ENCODE data around the gene CENPS.

The CENPS gene

GRCh38 chr1:10398734-10399443 lies 31.3 kb upstream of the CENPS start, which contains the start of gene PGD:
Gene PGD (plus strand): TSS chr1:10399064. CDS start chr1:10399118, 54 bp downstream.
- ChIA-PET CTCF (interaction anchor here (0.6 to 4.6 kb wide), 7 partner anchors 10 to 95 kb away, joined by 3 to 25 read pairs (median 7); partner anchors contain the start of gene CENPS), POLR2A (interaction anchor here (0.6 to 2.7 kb wide), 5 partner anchors 11 to 137 kb away, joined by 3 to 23 read pairs (median 3); no protein-coding TSS in a partner anchor)
- peak; percentile 85 for DNase-seq (ENCODE audit: low read depth, low spot score)
- H3K4me3 ChIP-seq (ENCODE audit: low read depth, low read length): peak within 1 kb of the TSS; percentile 90
- TF ChIP-seq, protein P1, sequence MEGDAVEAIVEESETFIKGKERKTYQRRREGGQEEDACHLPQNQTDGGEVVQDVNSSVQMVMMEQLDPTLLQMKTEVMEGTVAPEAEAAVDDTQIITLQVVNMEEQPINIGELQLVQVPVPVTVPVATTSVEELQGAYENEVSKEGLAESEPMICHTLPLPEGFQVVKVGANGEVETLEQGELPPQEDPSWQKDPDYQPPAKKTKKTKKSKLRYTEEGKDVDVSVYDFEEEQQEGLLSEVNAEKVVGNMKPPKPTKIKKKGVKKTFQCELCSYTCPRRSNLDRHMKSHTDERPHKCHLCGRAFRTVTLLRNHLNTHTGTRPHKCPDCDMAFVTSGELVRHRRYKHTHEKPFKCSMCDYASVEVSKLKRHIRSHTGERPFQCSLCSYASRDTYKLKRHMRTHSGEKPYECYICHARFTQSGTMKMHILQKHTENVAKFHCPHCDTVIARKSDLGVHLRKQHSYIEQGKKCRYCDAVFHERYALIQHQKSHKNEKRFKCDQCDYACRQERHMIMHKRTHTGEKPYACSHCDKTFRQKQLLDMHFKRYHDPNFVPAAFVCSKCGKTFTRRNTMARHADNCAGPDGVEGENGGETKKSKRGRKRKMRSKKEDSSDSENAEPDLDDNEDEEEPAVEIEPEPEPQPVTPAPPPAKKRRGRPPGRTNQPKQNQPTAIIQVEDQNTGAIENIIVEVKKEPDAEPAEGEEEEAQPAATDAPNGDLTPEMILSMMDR (IDR thresholded peaks at IDR 0.05; ENCODE audit: insufficient read depth, low read length, missing control alignments): peak; percentile 2

- peak overlapping the region; percentile 90 for H3K4me3 ChIP-seq (ENCODE audit: low read depth, low read length)
- TF ChIP-seq, protein P1 (IDR thresholded peaks at IDR 0.05; ENCODE audit: insufficient read depth, low read length, missing control alignments): no peak
- POLR2A ChIA-PET: interaction anchor here (1.0 to 2.7 kb wide), 4 partner anchors 12 to 52 kb away, joined by 3 to 23 read pairs (median 3); no protein-coding TSS in a partner anchor
- CTCF ChIA-PET: interaction anchor here (1.1 to 4.6 kb wide), 8 partner anchors 9 to 95 kb away, joined by 3 to 25 read pairs (median 9); partner anchors contain the start of gene CENPS
- no peak for DNase-seq (ENCODE audit: low read depth, low spot score)
Measured at GRCh38 chr1:10399444-10399941, 30.7 kb upstream of the CENPS start.

GRCh38 chr1:10400013-10400412 lies 30.2 kb upstream of the CENPS start:
- POLR2A ChIA-PET: interaction anchor here (1.0 to 2.7 kb wide), 2 partner anchors 12 to 37 kb away, joined by 3 to 23 read pairs; no protein-coding TSS in a partner anchor
- no peak for DNase-seq (ENCODE audit: low read depth, low spot score)
- CTCF ChIA-PET: interaction anchor here (0.7 to 4.6 kb wide), 9 partner anchors 9 to 94 kb away, joined by 3 to 25 read pairs (median 7); partner anchors contain the start of gene CENPS
- peak overlapping the region; percentile 90 for H3K4me3 ChIP-seq (ENCODE audit: low read depth, low read length)
- TF ChIP-seq, protein P1 (IDR thresholded peaks at IDR 0.05; ENCODE audit: insufficient read depth, low read length, missing control alignments): no peak

DNA sequence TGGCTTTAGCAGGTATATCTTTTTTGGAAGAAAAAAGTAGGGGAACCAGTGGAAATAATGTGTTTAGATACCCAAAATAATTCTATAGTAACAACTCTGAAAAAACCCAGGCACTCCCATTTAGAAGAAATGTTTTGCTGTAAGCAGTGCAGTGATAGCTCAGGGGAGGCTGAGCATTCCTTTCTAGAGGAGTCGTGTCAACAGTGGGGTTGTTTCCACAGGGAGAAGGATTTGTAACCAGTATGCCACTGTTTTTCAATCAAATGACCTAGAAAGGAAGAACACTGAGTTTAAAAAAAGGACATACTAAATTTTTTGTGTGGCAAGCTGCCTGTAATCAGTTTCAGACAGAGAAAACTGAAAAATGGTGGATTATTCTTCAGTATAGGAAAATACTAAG lies 29.0 kb upstream of the CENPS start:
- no peak for DNase-seq (ENCODE audit: low read depth, low spot score)
- POLR2A ChIA-PET: interaction anchor here (0.5 kb wide), 1 partner anchor 14 kb away, joined by 4 read pairs; no protein-coding TSS in a partner anchor
- CTCF ChIA-PET: interaction anchor here (1.0 to 4.6 kb wide), 5 partner anchors 7 to 35 kb away, joined by 3 to 25 read pairs (median 18); partner anchors contain the start of gene CENPS
- no peak overlapping the region; the same call in 1 of the 2 replicates for H3K4me3 ChIP-seq (ENCODE audit: low read depth, low read length)
- TF ChIP-seq, protein P1 (IDR thresholded peaks at IDR 0.05; ENCODE audit: insufficient read depth, low read length, missing control alignments): no peak

DNA sequence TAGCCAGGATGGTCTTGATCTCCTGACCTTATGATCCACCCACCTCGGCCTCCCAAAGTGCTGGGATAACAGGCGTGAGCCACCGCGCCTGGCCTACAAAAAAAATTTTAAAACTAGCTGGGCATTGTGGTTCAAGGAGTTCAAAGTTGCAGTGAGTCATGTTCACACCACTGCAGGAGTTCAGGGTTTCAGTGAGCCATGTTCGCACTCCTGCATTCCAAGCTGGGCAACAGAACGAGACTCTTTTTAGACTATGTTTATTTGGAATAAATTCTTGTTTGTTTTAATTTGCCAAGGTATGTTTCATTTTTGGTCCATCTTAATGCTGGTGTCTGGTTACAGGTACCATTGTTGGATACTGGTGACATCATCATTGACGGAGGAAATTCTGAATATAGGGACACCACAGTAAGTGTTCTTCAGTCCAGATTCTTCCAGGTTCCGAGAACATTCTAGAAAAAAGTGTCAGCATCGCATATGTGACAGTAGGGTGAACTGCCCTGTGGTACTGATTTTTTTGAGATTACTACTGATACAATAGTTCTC lies 27.4 kb upstream of the CENPS start:
- TF ChIP-seq, protein P1 (IDR thresholded peaks at IDR 0.05; ENCODE audit: insufficient read depth, low read length, missing control alignments): no peak
- no peak for DNase-seq (ENCODE audit: low read depth, low spot score)
- H3K4me3 ChIP-seq (ENCODE audit: low read depth, low read length): no peak overlapping the region
- ChIA-PET CTCF (interaction anchor here (1.4 to 4.6 kb wide), 2 partner anchors 25 to 27 kb away, joined by 9 to 25 read pairs; partner anchors contain the start of gene CENPS), POLR2A (no interaction called here)
